Measurements from ENCODE around the gene SHISAL2A.

The SHISAL2A gene

GRCh38 chr1:52667290-52667689 lies 34.3 kb downstream of the SHISAL2A start:
- intact Hi-C loops (cut with DNase I; ENCODE audit: low total_unique reads), result no loop called here
- Histone ChIP-seq H3K4me1 (peaks cover 0 to 12% (median 4%) of the 10 kb centered on the region in 4 donors), H3K4me3 (no peak overlapping the region), H3K27ac (no peak overlapping the region), H3K36me3 (no peaks in the 10 kb centered on the region), H3K9me3 (no peaks in the 10 kb centered on the region), H3K27me3 (no peaks in the 10 kb centered on the region)
- DNase-seq, result no peak
- no peak for TF ChIP-seq CTCF (IDR thresholded peaks at IDR 0.05)

- Histone ChIP-seq H3K27ac (no peak overlapping the region), H3K27me3 (no peaks in the 10 kb centered on the region), H3K9me3 (no peaks in the 10 kb centered on the region), H3K4me3 (no peak overlapping the region), H3K36me3 (no peaks in the 10 kb centered on the region), H3K4me1 (peaks cover 0 to 12% (median 1%) of the 10 kb centered on the region in 4 donors)
- intact Hi-C loops (cut with DNase I; ENCODE audit: low total_unique reads), result no loop called here
- no peak for TF ChIP-seq CTCF (IDR thresholded peaks at IDR 0.05)
- no peak for DNase-seq
Observed at GRCh38 chr1:52667984-52668383, 35.0 kb downstream of the SHISAL2A start.

- Histone ChIP-seq H3K4me3 (no peak overlapping the region), H3K9me3 (no peaks in the 10 kb centered on the region), H3K27ac (no peak overlapping the region), H3K36me3 (no peaks in the 10 kb centered on the region), H3K27me3 (no peaks in the 10 kb centered on the region), H3K4me1 (peaks cover 0 to 12% (median 0%) of the 10 kb centered on the region in 4 donors)
- no peak for TF ChIP-seq CTCF (IDR thresholded peaks at IDR 0.05)
- intact Hi-C loops (cut with DNase I; ENCODE audit: low total_unique reads), result no loop called here
- no peak for DNase-seq
Observed at GRCh38 chr1:52668711-52669110, 35.7 kb downstream of the SHISAL2A start.

GRCh38 chr1:52669696-52670095 lies 36.7 kb downstream of the SHISAL2A start:
- TF ChIP-seq CTCF (IDR thresholded peaks at IDR 0.05), result no peak
- Histone ChIP-seq H3K27ac (no peak overlapping the region), H3K36me3 (no peaks in the 10 kb centered on the region), H3K27me3 (no peaks in the 10 kb centered on the region), H3K4me1 (peaks cover 0 to 12% (median 0%) of the 10 kb centered on the region in 4 donors), H3K9me3 (no peaks in the 10 kb centered on the region), H3K4me3 (no peak overlapping the region)
- no peak for DNase-seq
- intact Hi-C loops (cut with DNase I; ENCODE audit: low total_unique reads), result no loop called here

GRCh38 chr1:52670604-52671003 lies 37.6 kb downstream of the SHISAL2A start:
- Histone ChIP-seq H3K9me3 (no peaks in the 10 kb centered on the region), H3K27ac (no peak overlapping the region), H3K4me1 (peaks cover 0 to 12% (median 0%) of the 10 kb centered on the region in 4 donors), H3K27me3 (no peaks in the 10 kb centered on the region), H3K4me3 (no peak overlapping the region), H3K36me3 (no peaks in the 10 kb centered on the region)
- intact Hi-C loops (cut with DNase I; ENCODE audit: low total_unique reads), result no loop called here
- DNase-seq, result no peak
- TF ChIP-seq CTCF (IDR thresholded peaks at IDR 0.05), result no peak

- H3K4me3 ChIP-seq, result no peak overlapping the region
- peaks cover 0 to 12% (median 0%) of the 10 kb centered on the region in 4 donors for H3K4me1 ChIP-seq
- no peak for DNase-seq
- no peaks in the 10 kb centered on the region for H3K27me3 ChIP-seq
- TF ChIP-seq CTCF (IDR thresholded peaks at IDR 0.05), result no peak
- H3K36me3 ChIP-seq, result no peaks in the 10 kb centered on the region
- no peak overlapping the region for H3K27ac ChIP-seq
- no peaks in the 10 kb centered on the region for H3K9me3 ChIP-seq
- intact Hi-C loops (cut with DNase I; ENCODE audit: low total_unique reads), result no loop called here
Observed at GRCh38 chr1:52672946-52673345, 40.0 kb downstream of the SHISAL2A start.

Measured in tibial artery (tissue), 4 donors.